Activated T-cell treated with anti-CD3 and anti-CD28 coated beads, Interleukin-2, amount 50 U/mL, for 48 hours (primary cell): ENCODE measurements around the gene ZCCHC10.
A peak's percentile ranks its signal among the peaks of the same experiment; 100 is the strongest.
"Not testable (repeated sequence)": the region's sequence is repeated elsewhere in the genome, so short reads cannot be mapped to it uniquely, and the experiment has no call there.

Experiments
- DNase-seq, 2 experiments: peaks; one replicate each; pipeline ENCODE4 v3.0.0-alpha.2; 2020

ZCCHC10 gene

GRCh38 chr5:133025804-133026663, at the start of gene ZCCHC10:
Gene ZCCHC10 (minus strand): TSS chr5:133026549. CDS start chr5:133026537, 12 bp downstream.
- peak; percentile 95 for DNase-seq

GRCh38 chr5:133075572-133076536, 49.5 kb upstream of the ZCCHC10 start:
- no peak for DNase-seq

GRCh38 chr5:133072021-133072420, 45.7 kb upstream of the ZCCHC10 start:
- DNase-seq, result no peak

GRCh38 chr5:133066045-133066444, 39.7 kb upstream of the ZCCHC10 start:
- no peak for DNase-seq

GRCh38 chr5:133065471-133065870, 39.1 kb upstream of the ZCCHC10 start:
- DNase-seq, result no peak

- DNase-seq, result no peak
Observed at GRCh38 chr5:133063965-133064364, 37.6 kb upstream of the ZCCHC10 start.

- DNase-seq, result no peak
Observed at GRCh38 chr5:133062276-133062675, 35.9 kb upstream of the ZCCHC10 start.

- no peak for DNase-seq
Observed at GRCh38 chr5:133059621-133060020, 33.3 kb upstream of the ZCCHC10 start.

- no peak for DNase-seq
Observed at GRCh38 chr5:133056891-133057290, 30.5 kb upstream of the ZCCHC10 start.

GRCh38 chr5:133054697-133055471, 28.5 kb upstream of the ZCCHC10 start:
- no peak for DNase-seq

- no peak for DNase-seq
Observed at GRCh38 chr5:133053448-133053847, 27.1 kb upstream of the ZCCHC10 start.

- DNase-seq, result peak; percentile 78 to 79
Observed at GRCh38 chr5:133052317-133053175, 26.2 kb upstream of the ZCCHC10 start.

GRCh38 chr5:133051542-133052316, 25.4 kb upstream of the ZCCHC10 start, which contains the start of gene HSPA4:
Gene HSPA4 (plus strand): TSS chr5:133052013. CDS start chr5:133052251, 238 bp downstream.
- DNase-seq, result peak; percentile 97

- DNase-seq, result no peak
Observed at GRCh38 chr5:133051061-133051541, 24.8 kb upstream of the ZCCHC10 start.

- DNase-seq, result no peak
Observed at GRCh38 chr5:133050521-133050920, 24.2 kb upstream of the ZCCHC10 start.

- no peak for DNase-seq
Observed at GRCh38 chr5:133049726-133050048, 23.3 kb upstream of the ZCCHC10 start.

- DNase-seq, result no peak
Observed at GRCh38 chr5:133048993-133049725, 22.8 kb upstream of the ZCCHC10 start.

GRCh38 chr5:133047404-133047803, 21.1 kb upstream of the ZCCHC10 start:
- DNase-seq, result no peak

GRCh38 chr5:133046560-133046959, 20.2 kb upstream of the ZCCHC10 start:
- not testable (repeated sequence) for DNase-seq

GRCh38 chr5:133041910-133042309, 15.6 kb upstream of the ZCCHC10 start:
- DNase-seq, result no peak
